HG02571 (cell line): ENCODE results near the gene PM20D1.
A peak's percentile ranks its signal among the peaks of the same experiment; 100 is the strongest.
"Not testable (repeated sequence)": the region's sequence is repeated elsewhere in the genome, so short reads cannot be mapped to it uniquely, and the experiment has no call there.

ENCODE experiments used
- ATAC-seq: cut with Tn5 transposase; IDR thresholded peaks from one replicate; pipeline ENCODE4 v1.9.1; 2021; ENCODE audit warnings: mild to moderate bottlenecking, moderate library complexity; ENCODE audit not compliant: unreplicated experiment

Gene PM20D1

GRCh38 chr1:205842229-205842628 is 7.7 kb downstream of the PM20D1 start:
- no peak for ATAC-seq

- ATAC-seq = no peak
Measured at GRCh38 chr1:205840146-205840923, 9.6 kb downstream of the PM20D1 start.

- no peak for ATAC-seq
Measured at GRCh38 chr1:205837382-205837970, 12.5 kb downstream of the PM20D1 start.

GRCh38 chr1:205834751-205835150 is 15.2 kb downstream of the PM20D1 start:
- no peak for ATAC-seq

- no peak for ATAC-seq
Measured at GRCh38 chr1:205832326-205832751, 17.6 kb downstream of the PM20D1 start.

- ATAC-seq = no peak
Measured at GRCh38 chr1:205827623-205828022, 22.3 kb downstream of the PM20D1 start.

DNA sequence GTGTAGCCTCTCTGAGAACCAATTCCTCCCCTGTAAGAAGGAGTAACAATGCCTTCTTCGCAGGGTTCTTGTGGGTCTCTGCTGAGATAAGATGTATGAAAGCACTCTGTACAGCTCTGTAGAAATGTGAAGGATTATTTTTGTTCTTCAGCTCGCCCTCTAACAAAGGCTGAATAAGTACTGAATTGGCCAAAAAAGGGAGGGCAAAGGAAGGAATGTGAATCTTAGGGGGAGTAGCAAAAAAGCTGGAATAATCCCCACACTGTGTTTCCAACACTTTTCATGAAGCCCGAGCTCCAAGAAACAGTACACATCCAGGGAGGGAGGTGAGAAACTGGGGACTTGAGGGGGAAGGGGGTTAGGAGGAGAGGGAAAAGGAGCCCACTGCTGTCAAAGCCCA is 22.9 kb downstream of the PM20D1 start:
- ATAC-seq = no peak

GRCh38 chr1:205826016-205826806 is 23.7 kb downstream of the PM20D1 start:
- ATAC-seq = no peak

DNA sequence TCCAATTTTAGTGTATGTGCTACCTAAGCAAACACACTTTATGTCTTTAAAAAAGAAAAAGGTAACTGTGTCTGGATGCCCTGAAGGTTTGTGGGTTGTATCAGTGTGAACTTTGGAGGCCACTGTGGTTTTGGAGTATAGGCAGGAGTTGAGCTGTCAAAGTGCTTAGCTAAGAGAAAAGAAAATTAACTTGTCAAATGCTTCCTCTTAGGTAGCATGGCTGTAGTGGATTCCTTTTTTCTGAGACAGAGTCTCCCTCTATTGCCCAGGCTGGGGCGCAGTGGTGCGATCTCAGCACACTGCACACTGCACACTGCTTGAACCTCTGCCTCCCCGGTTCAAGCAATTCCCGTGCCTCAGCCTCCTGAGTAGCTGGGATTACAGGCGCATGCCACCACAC is 25.8 kb downstream of the PM20D1 start:
- no peak for ATAC-seq

GRCh38 chr1:205823260-205823659 is 26.7 kb downstream of the PM20D1 start:
- ATAC-seq = not testable (repeated sequence)

- no peak for ATAC-seq
Measured at GRCh38 chr1:205822397-205822796, 27.5 kb downstream of the PM20D1 start.

GRCh38 chr1:205817988-205818387 is 31.9 kb downstream of the PM20D1 start:
- no peak for ATAC-seq

GRCh38 chr1:205817364-205817763 is 32.6 kb downstream of the PM20D1 start:
- ATAC-seq = no peak

GRCh38 chr1:205813755-205814058 is 36.2 kb downstream of the PM20D1 start:
- ATAC-seq = no peak

DNA sequence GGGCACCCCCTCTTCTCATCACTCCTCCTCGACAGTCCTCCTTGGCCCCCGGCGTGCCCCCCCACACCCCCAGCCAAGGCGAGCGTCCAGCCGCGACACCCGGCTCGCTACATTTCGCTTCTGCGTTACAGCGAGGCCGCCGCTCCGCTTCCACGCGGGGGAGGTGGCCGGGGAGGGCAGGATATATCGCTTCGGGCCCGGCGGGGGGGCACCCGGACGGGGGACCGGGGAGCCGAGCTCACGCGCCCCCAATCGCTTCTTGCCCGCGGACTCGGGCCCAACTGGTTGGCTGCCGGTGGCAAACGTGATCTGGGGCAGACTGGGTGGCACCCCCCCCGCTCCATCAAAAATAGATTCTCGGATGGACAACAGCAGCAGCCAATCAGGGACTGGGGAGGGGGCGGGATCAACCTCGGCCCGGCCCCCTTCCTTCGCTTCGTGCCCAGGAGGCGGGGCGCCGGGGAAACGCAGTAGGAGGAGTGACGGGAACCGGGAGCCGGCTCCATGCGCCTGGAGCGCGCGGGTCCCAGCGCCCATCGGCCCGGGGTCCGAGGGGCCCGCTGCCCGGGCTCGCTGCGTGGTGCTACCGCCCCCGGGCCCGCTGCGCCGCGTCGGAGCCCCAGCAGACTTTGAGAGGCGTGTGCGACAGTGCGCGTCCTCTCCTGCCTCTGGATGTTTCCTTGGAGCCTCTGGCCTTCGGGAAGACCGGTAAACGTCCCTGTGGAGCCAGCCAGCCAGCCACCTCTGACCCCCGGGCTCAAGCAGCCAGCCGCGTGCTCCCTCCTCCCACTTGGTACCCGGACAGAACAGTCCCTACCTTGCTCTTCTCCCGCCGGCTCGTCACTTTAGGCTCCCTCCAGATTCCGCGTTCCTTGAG is 36.8 kb downstream of the PM20D1 start, which contains the start of gene SLC41A1:
SLC41A1 (minus strand) TSS at position 321 of the 877 bp plus-strand sequence. CDS start 2,757 bp downstream, outside the sequence.
- peak; percentile 85 for ATAC-seq

GRCh38 chr1:205812271-205812877 is 37.6 kb downstream of the PM20D1 start:
- no peak for ATAC-seq

GRCh38 chr1:205811660-205812059 is 38.3 kb downstream of the PM20D1 start:
- no peak for ATAC-seq

DNA sequence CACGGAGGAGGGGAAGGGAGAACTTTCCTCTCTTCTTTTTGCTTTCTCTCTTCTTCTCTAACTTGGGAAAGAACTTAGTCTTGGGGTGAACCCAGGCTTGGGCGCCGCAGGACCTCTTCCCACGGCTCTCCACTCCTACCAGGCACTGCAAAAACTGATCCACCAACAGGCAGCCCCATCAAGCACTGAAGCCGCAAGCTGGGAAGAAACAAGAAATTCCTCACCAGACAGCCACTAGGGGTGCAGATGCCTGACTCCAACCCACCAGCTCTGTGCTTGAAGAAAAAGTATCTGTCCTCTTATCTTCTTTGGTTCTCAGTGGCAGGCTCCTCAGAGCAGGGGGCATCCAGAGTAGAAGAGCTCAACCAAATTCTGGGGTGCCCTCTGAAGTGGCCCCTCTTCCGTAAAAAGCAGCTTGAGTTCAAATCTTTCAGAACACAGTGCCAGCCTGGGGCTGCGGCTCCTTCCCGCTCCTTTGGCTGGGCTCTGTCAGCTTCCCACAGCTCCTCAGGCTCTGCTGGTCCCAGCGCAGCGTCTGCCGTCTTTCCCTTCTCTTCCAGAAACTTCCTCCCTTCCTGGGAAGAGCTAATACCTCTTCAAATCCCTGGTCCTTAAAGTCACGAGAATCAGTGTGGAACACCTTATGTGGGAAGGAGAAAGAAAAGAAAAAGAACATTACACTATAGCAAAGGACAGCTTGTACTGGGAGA is 39.3 kb downstream of the PM20D1 start:
- no peak for ATAC-seq

GRCh38 chr1:205809942-205810345 is 40.0 kb downstream of the PM20D1 start:
- ATAC-seq = no peak

- no peak for ATAC-seq
Measured at GRCh38 chr1:205809469-205809868, 40.5 kb downstream of the PM20D1 start.
